Muscle layer of duodenum (tissue), 2 donors: Measurements from ENCODE around the gene ETFA.

Source experiments
- H3K27ac ChIP-seq: one replicate; pipeline ENCODE4 v1.7.0; 2013; ENCODE audit warnings: mild to moderate bottlenecking, low read length
- H3K27me3 ChIP-seq: one replicate; pipeline ENCODE4 v1.7.0; 2013; ENCODE audit warnings: low read depth, mild to moderate bottlenecking, control low read depth, low read length
- H3K36me3 ChIP-seq, 2 donors: one replicate each; pipeline ENCODE4 v1.7.0; 2013; ENCODE audit warnings: low read length in 2 of 2, control low read depth in 1 of 2, mild to moderate bottlenecking in 1 of 2; ENCODE audit not compliant: insufficient read depth in 2 of 2, control insufficient read depth in 1 of 2
- H3K4me1 ChIP-seq, 2 donors: one replicate each; pipeline ENCODE4 v1.7.0; 2013; ENCODE audit warnings: low read length in 2 of 2, mild to moderate bottlenecking in 2 of 2, control low read depth in 1 of 2, moderate library complexity in 1 of 2; ENCODE audit not compliant: insufficient read depth in 2 of 2, control insufficient read depth in 1 of 2
- H3K4me3 ChIP-seq, 2 donors: one replicate each; pipeline ENCODE4 v1.7.0; 2013; ENCODE audit warnings: low read length in 2 of 2, low read depth in 1 of 2, mild to moderate bottlenecking in 1 of 2
- H3K9me3 ChIP-seq, 2 donors: one replicate each; pipeline ENCODE4 v1.7.0; 2013; ENCODE audit warnings: low read length in 2 of 2, control low read depth in 1 of 2, mild to moderate bottlenecking in 1 of 2; ENCODE audit not compliant: control insufficient read depth in 1 of 2
- donor health status: healthy.

Gene ETFA

DNA sequence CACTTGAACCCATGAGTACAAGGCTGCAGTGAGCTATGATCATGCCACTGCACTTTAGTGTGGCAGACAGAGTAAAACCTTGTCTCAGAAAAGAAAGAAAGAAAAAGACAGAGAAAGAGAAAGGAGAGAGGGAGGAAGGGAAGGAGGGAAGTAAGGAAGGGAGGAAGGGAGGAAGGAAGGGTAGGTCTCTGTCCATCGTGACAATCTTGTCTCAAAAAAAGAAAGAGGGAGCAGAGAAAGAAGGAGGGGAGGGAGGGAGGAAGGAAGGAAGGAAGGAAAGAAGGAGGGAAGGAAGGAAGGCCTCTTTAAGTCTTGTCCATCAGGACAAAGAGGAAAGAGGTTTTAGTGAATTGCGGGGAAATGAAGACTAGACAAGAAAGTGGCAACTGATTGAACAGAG lies 122.2 kb downstream of the ETFA start:
- no peak overlapping the region for H3K27ac ChIP-seq
- H3K36me3 ChIP-seq = no peaks in the 10 kb centered on the region
- no peaks in the 10 kb centered on the region for H3K27me3 ChIP-seq
- no peaks in the 10 kb centered on the region for H3K9me3 ChIP-seq
- H3K4me1 ChIP-seq = peaks cover 0 to 13% of the 10 kb centered on the region in 2 donors
- no peak overlapping the region for H3K4me3 ChIP-seq

GRCh38 chr15:76187163-76187562 lies 124.1 kb downstream of the ETFA start:
- no peaks in the 10 kb centered on the region for H3K9me3 ChIP-seq
- H3K4me3 ChIP-seq = no peak overlapping the region
- no peaks in the 10 kb centered on the region for H3K36me3 ChIP-seq
- peaks cover 0 to 13% of the 10 kb centered on the region in 2 donors for H3K4me1 ChIP-seq
- no peak overlapping the region for H3K27ac ChIP-seq
- H3K27me3 ChIP-seq = no peaks in the 10 kb centered on the region

GRCh38 chr15:76185716-76186115 lies 125.6 kb downstream of the ETFA start:
- no peaks in the 10 kb centered on the region for H3K36me3 ChIP-seq
- no peaks in the 10 kb centered on the region for H3K27me3 ChIP-seq
- peaks cover 0 to 3% of the 10 kb centered on the region in 2 donors for H3K4me1 ChIP-seq
- no peaks in the 10 kb centered on the region for H3K9me3 ChIP-seq
- no peak overlapping the region for H3K4me3 ChIP-seq
- H3K27ac ChIP-seq = no peak overlapping the region

DNA sequence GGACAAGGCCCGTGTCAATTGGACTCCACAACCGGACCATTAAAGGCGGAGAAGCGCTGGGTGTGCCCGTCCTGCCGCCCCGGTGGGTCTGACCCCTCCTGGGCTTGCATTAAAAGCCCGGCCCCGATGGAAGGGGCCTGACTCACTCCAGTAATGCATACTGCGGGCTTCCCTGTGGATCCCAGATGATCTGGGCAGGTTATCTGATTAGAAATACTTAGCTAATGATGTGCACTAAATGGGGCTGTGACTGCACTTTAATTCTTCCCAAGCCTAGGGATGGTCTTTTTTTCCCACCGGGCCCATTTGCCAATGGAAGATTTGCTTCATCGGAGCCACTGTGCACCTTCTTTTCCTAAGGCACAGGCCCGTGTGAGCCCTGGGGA lies 126.6 kb downstream of the ETFA start:
- H3K27me3 ChIP-seq = no peaks in the 10 kb centered on the region
- no peaks in the 10 kb centered on the region for H3K9me3 ChIP-seq
- H3K36me3 ChIP-seq = no peaks in the 10 kb centered on the region
- no peaks in the 10 kb centered on the region for H3K4me1 ChIP-seq
- H3K4me3 ChIP-seq = no peak overlapping the region
- H3K27ac ChIP-seq = no peak overlapping the region

DNA sequence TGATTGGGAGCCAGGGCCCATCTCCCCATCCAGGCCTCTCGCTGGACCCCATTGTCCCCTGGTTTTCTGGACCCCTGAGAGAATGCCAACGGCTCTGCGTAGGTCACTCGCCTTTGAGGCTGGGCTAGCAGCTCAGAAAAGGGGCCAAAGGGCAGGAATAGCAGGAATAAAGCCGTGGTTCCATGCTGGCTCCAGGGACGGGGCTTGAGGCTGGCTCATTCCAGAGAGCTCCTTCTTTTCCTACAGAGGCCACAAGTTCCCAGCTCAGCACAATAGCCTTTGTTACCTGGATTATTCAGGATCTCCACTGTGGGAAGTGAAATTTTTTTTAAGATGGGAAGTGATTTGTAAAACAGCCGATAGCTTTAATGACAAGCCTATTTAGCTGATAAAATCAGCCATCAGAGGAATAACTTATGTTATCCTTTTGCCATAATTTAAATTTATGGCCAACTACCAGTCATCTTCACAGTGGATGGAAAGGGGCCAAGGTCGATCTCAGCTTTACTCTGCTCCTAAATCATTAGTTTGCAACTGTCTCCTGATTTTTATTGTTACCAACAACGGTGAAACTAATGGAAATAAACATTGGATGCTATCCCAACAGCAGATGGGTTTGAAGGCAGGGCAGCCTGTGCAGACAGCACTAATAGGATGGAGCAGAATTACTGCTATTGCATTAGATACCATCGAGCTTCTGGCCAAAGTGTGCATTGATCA lies 127.2 kb downstream of the ETFA start:
- Histone ChIP-seq H3K4me3 (no peak overlapping the region), H3K36me3 (no peaks in the 10 kb centered on the region), H3K27me3 (no peaks in the 10 kb centered on the region), H3K4me1 (no peaks in the 10 kb centered on the region), H3K9me3 (no peaks in the 10 kb centered on the region), H3K27ac (no peak overlapping the region)

DNA sequence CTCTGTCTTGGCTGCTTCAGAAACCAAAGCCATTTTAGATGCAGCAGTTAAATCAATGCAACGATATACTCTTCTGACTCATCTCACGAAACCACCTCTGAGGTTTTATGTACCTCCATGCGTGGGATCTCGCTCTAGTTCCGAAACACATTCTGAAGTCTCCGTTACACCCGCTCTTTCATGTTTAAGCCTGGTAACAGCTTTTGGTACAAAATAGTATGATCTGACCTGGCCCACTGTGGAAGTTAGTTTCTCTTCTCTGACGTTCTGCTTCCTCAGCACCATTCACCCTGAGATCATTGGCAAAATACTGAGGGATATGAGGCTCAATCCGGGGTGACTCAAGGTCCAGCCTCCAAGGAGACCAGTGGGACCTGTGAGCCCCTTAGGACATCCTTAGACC lies 129.6 kb downstream of the ETFA start:
- Histone ChIP-seq H3K27me3 (no peaks in the 10 kb centered on the region), H3K9me3 (no peaks in the 10 kb centered on the region), H3K4me1 (no peaks in the 10 kb centered on the region), H3K36me3 (no peaks in the 10 kb centered on the region), H3K27ac (no peak overlapping the region), H3K4me3 (no peak overlapping the region)

DNA sequence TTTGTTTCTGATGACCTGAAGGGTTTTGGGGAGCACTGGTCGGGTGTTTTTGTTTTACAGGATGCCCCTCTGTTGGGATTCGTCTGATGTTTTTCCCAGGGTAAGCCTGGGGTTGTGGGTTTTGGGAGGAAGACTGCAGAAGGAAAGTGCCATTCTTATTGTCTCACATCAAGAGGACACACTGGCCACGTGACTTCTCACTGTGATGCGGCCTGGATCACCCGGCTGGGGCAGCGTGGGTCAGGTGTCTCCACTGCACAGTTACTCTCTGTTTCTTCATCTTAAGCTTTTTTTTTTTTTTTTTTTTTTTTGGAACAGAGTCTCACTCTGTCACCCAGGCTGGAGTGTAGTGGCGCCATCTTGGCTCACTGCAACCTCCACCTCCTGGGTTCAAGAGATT lies 130.9 kb downstream of the ETFA start:
- H3K27ac ChIP-seq = no peak overlapping the region
- no peaks in the 10 kb centered on the region for H3K36me3 ChIP-seq
- H3K27me3 ChIP-seq = no peaks in the 10 kb centered on the region
- H3K4me3 ChIP-seq = no peak overlapping the region
- no peaks in the 10 kb centered on the region for H3K9me3 ChIP-seq
- H3K4me1 ChIP-seq = no peaks in the 10 kb centered on the region

DNA sequence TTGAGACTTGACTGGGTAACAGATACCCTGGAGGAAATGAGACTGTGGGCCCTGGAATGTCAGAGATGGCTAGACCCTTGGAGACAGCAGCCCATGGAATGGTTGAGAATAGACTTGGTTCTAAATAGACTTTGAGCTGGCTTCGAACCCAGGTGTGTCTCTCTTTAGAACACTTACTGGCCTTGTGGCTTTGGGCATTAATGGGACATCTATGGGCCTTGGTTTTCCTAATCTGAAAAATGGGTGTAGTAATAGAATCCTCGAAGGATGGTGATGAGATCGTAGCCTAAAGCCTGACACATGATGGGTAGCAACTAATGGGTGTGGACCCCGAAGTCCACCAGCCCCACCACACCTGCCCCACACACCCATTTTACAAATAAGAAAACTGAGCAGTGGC lies 132.2 kb downstream of the ETFA start:
- no peaks in the 10 kb centered on the region for H3K4me1 ChIP-seq
- H3K36me3 ChIP-seq = no peaks in the 10 kb centered on the region
- no peak overlapping the region for H3K27ac ChIP-seq
- no peak overlapping the region for H3K4me3 ChIP-seq
- H3K27me3 ChIP-seq = no peaks in the 10 kb centered on the region
- H3K9me3 ChIP-seq = no peaks in the 10 kb centered on the region

GRCh38 chr15:76178296-76179000 lies 132.8 kb downstream of the ETFA start:
- Histone ChIP-seq H3K27ac (no peak overlapping the region), H3K4me1 (no peaks in the 10 kb centered on the region), H3K9me3 (no peaks in the 10 kb centered on the region), H3K36me3 (no peaks in the 10 kb centered on the region), H3K27me3 (no peaks in the 10 kb centered on the region), H3K4me3 (no peak overlapping the region)

DNA sequence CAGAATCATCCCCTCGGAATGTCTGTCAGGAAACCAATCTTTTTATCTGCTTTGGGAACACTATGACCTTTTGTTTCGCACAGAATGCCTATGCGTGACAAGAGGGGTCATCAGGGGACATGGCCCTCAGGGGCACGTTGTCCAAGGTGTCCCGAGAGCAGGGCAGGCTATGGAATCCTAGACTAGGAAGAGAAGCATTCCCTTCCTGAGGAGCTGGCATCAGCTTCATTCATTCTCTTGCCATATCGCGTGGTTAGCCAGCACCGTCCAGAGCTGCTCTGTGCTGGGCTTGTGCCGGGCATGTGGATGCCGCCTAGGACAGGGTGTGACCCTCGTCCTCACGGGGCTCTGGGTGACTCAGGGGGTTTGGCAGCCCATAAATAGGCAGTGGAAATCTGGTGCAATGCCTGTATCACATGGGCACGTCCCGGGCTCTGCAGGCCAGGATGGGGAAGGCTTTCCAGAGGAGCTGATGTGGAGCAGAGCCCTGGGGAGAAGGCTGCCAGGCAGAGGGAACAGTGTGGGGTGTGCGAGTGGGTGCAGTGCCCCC lies 133.7 kb downstream of the ETFA start:
- Histone ChIP-seq H3K4me3 (no peak overlapping the region), H3K4me1 (no peaks in the 10 kb centered on the region), H3K36me3 (no peaks in the 10 kb centered on the region), H3K27ac (no peak overlapping the region), H3K27me3 (no peaks in the 10 kb centered on the region), H3K9me3 (no peaks in the 10 kb centered on the region)

GRCh38 chr15:76176487-76177085 lies 134.7 kb downstream of the ETFA start:
- no peaks in the 10 kb centered on the region for H3K9me3 ChIP-seq
- H3K27me3 ChIP-seq = no peaks in the 10 kb centered on the region
- H3K36me3 ChIP-seq = no peaks in the 10 kb centered on the region
- no peak overlapping the region for H3K4me3 ChIP-seq
- H3K27ac ChIP-seq = no peak overlapping the region
- no peaks in the 10 kb centered on the region for H3K4me1 ChIP-seq
